Activated CD4-positive, alpha-beta memory T cell treated with anti-CD3 and anti-CD28 coated beads, Interleukin-2, amount 10 ng/mL, durations not matched to agents 7 days and 5 days (primary cell): ENCODE results near the gene RBM33. TPM values are rescaled to one million over a fixed set of nuclear protein-coding genes. Genes with fewer than 3 reads are reported as not detected.

Experiments used
- total RNA-seq, 2 experiments: library from RNA; stranded (reverse); gene quantifications; one replicate each; pipeline ENCODE4 v1.2.3, GENCODE V29; 2021

Gene RBM33
- total RNA-seq, 2 experiments from 2014 or later = 75.8 to 76.5 TPM

Other genes starting within 250 kb of the RBM33 start
- gene EN2, start 186.5 kb upstream of the RBM33 start, total RNA-seq = not detected
- gene CNPY1, start 98.1 kb upstream of the RBM33 start, total RNA-seq = not detected
- gene SHH, start 167.8 kb downstream of the RBM33 start, total RNA-seq = not detected